Lower leg skin (tissue), 4 donors: ENCODE results near the gene POP4. TPM values are rescaled to one million over a fixed set of nuclear protein-coding genes. Genes with fewer than 3 reads are reported as not detected.

ENCODE experiments used
- DNase-seq, 2 donors: peaks; one replicate each; pipeline ENCODE4 v3.0.0-alpha.2; 2019; ENCODE audit warnings: low spot score in 2 of 2
- H3K4me3 ChIP-seq: fragments of 200-600 bp; sonication (generic); 2 replicates; pipeline ENCODE4 v1.5.1; 2017; ENCODE audit warnings: mild to moderate bottlenecking, low read depth; ENCODE audit not compliant: poor library complexity, severe bottlenecking
- POLR2A ChIP-seq, 2 donors: fragments of 450-650 bp; IDR thresholded peaks; one replicate each; pipeline ENCODE4 v1.6.1; 2016 to 2017; ENCODE audit warnings: antibody characterized with exemption in 2 of 2, mild to moderate bottlenecking in 1 of 2, moderate library complexity in 1 of 2
- WGBS, 2 donors: methylation state at CpG; one replicate each; pipeline ENCODE4 v1.1.5; 2018; 5-methylcytosine and 5-hydroxymethylcytosine counted together
- intact Hi-C: fragments of 100-400 bp; cut with DNase I; formaldehyde crosslinking; loops from one replicate; pipeline ENCODE4 v1.15.0; 2023; ENCODE audit warnings: low total_unique reads
- total RNA-seq, 4 donors: library from RNA; depleted of rRNA; stranded (reverse); fragments of >200 nt; gene quantifications; one replicate each; pipeline ENCODE4 v1.1.0, GENCODE V29; 2016
- TF ChIP-seq, protein P1 (sequence below), 3 donors: fragments of 450-650 bp; IDR thresholded peaks; one replicate each; pipeline ENCODE4 v1.5.1; 2016; ENCODE audit warnings: antibody characterized with exemption in 3 of 3, mild to moderate bottlenecking in 3 of 3, moderate library complexity in 2 of 3

Gene POP4
- total RNA-seq, 4 donors from 2014 or later = 33.6 to 53.4 (median 46.4) TPM

DNA sequence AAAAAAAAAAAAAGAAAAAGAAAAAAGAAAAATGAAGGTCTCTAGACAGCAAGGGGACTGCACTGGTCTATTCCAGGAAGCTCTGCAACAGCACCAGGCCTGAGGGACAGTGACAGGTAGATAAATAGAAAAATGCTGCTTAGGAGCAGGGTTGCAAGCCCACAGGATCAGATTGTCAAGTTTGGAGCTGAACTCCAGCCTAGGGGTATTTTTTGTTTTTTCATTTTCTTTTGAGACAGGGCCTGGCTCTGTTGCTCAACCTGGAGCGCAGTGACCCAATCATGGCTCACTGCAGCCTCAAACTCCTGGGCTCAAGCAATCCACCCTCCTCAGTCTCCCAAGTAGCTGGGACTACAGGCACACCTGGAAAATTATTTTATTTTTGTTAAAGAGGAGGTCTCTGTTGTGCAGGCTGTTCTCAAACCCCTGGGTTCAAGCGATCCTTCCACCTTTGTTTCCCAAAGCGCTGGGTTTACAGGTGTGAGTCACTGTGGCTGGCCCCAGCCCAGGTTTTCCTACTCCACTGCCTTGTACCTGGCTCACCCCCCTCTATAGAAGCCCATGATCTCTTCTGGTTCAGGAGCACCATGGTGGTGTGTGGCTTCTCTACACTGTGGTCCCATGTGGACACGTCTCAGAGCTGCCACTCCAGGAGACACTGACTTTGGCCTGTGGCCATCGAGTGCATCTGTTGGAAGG is 23.9 kb downstream of the POP4 start:
- peak in 1 of 2 donors; percentile 49 for DNase-seq
- no peak overlapping the region for H3K4me3 ChIP-seq
- WGBS, 2 donors = 71 to 78% methylated on average over 5 of the region's 5 CpGs
- TF ChIP-seq POLR2A (IDR thresholded peaks at IDR 0.05) = no peak
- TF ChIP-seq, protein P1, sequence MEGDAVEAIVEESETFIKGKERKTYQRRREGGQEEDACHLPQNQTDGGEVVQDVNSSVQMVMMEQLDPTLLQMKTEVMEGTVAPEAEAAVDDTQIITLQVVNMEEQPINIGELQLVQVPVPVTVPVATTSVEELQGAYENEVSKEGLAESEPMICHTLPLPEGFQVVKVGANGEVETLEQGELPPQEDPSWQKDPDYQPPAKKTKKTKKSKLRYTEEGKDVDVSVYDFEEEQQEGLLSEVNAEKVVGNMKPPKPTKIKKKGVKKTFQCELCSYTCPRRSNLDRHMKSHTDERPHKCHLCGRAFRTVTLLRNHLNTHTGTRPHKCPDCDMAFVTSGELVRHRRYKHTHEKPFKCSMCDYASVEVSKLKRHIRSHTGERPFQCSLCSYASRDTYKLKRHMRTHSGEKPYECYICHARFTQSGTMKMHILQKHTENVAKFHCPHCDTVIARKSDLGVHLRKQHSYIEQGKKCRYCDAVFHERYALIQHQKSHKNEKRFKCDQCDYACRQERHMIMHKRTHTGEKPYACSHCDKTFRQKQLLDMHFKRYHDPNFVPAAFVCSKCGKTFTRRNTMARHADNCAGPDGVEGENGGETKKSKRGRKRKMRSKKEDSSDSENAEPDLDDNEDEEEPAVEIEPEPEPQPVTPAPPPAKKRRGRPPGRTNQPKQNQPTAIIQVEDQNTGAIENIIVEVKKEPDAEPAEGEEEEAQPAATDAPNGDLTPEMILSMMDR (IDR thresholded peaks at IDR 0.05) = no peak
- intact Hi-C loops = no loop called here

DNA sequence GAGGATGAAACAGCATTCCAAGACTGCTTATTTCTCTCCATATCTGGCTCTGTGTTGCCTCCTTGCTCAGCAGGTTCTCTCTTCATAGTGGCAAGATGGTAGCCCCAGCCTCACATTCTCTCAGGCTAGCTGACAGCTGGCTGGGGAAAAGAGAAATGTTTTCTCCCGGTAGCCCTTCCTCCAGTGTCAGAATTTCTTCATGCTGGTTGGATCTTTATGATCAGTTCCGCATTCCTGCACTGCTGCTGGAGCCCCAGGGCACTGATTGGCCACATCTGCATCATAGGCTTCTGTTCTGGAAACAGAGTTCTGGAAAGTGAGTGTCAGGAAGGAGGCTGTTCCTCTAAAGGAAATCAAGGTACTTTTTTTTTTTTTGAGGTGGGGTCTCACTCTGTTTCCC is 24.6 kb downstream of the POP4 start:
- TF ChIP-seq POLR2A (IDR thresholded peaks at IDR 0.05) = no peak
- TF ChIP-seq, protein P1 (IDR thresholded peaks at IDR 0.05) = no peak
- H3K4me3 ChIP-seq = no peak overlapping the region
- 48 to 51% methylated on average over 2 of the region's 2 CpGs for WGBS, 2 donors
- intact Hi-C loops = no loop called here
- DNase-seq = peak in 1 of 2 donors; percentile 31

DNA sequence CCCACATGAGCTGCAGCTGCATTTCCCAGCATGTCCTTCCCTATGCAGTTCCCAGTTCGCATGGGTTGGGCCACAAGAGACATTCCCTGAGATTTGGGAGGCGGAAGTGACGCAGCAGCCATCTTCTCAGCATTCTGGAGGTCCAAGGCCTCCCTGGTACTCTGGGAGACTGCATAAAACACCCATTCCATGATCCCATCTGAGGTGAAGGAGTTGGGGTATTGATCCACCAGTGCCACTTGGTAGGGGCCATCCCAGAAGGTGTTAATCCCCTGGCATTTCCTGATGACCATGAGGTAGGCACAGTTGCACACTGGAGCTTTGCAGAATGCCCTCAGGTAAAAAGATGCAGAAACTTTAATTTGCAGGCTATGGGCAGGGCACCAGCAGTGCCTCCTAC is 25.4 kb downstream of the POP4 start:
- WGBS, 2 donors = 88 to 100% methylated on average over 3 of the region's 3 CpGs
- TF ChIP-seq, protein P1 (IDR thresholded peaks at IDR 0.05) = no peak
- TF ChIP-seq POLR2A (IDR thresholded peaks at IDR 0.05) = no peak
- intact Hi-C loops = no loop called here

DNA sequence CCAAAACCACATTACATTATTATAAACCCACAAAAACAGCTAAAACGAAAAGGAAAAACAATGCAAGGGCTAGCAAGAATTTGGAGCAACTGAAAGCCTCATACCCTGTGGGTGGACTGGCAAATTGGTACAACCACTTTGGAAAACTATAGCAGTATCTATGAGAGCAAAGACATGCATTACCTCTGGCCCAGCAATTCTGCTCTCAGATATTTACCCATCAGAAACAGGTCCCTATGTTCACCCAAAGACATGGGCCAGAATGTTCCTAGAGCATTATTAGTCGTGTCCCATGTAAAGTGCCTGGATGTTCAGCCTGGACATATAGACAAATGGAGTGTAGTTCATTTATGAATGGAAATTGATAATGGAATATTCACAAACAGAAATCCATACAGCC is 27.9 kb downstream of the POP4 start:
- intact Hi-C loops = no loop called here
- WGBS, 2 donors = 76 to 89% methylated on average over 2 of the region's 2 CpGs
- no peak for DNase-seq
- TF ChIP-seq, protein P1 (IDR thresholded peaks at IDR 0.05) = no peak
- no peak for TF ChIP-seq POLR2A (IDR thresholded peaks at IDR 0.05)
- H3K4me3 ChIP-seq = no peak overlapping the region

More for the DNA sequence above, 25.4 kb downstream of the POP4 start:
- DNase-seq = peak in 1 of 2 donors; percentile 59
- no peak overlapping the region for H3K4me3 ChIP-seq

DNA sequence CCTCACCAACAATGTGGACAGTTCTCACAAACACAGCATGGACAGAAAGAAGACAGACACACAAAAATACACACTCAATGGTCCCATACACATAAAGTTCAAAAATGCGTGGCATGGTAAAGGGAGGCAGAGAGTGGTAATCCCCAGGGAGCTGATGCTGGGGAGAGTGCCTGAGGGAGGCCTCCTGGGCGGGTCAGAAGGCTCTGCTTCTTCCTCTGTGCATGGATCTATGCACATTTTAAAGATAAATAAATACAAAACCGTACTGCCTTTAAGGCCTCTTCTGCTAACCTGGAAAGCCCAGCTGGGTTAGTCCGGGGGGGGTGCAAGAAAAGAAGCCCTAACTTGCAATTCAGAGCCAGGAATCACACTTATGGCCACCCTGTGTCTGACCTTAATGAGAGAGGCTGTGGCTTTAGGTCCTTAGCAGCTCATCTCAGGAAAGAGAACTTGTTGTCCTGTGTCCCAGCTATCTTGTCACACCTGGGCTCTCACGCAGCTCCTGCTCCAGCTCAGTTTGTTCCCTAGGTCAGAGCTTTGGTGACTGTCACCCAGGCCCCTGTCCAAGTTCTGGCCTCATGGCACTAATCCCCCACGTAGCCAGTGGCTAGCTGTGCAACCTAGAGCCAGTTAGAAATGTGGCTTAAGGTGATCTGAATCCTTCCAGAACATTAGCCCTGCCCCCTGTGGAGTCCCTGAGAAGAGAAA is 28.5 kb downstream of the POP4 start:
- 87 to 93% methylated on average over 6 of the region's 6 CpGs for WGBS, 2 donors
- no peak overlapping the region for H3K4me3 ChIP-seq
- intact Hi-C loops = no loop called here
- DNase-seq = no peak
- no peak for TF ChIP-seq POLR2A (IDR thresholded peaks at IDR 0.05)
- TF ChIP-seq, protein P1 (IDR thresholded peaks at IDR 0.05) = no peak
